Measurements from ENCODE around the gene NSUN5.

GRCh38 chr7:73340514-73340913, 31.9 kb upstream of the NSUN5 start:
- no peak for TF ChIP-seq CTCF (IDR thresholded peaks at IDR 0.05)
- no peak for TF ChIP-seq POLR2A (IDR thresholded peaks at IDR 0.05)

All from thyroid gland (tissue), 4 donors.